ENCODE data around the gene KLRC3.

DNA sequence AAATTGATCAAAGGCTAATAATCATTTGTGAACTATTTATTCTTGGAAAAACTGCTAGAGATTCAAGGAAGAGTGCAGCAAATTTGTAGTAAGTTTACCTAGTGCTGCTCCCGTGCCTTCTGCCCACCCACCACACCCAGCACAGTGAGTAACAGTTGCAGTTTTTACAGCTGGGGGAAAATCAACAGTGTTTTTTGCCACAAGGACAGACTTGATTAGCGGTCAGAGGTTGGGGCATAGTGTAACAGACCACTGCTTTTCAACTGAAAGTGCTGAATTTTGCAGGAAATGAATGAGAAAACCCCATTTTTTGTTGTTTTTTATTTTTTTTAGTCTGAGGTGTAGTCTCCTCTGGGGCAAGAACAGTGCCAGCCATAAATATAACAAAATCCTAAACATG, 23.1 kb downstream of the KLRC3 start:
- TF ChIP-seq CTCF (conservative IDR thresholded peaks at IDR 0.05; ENCODE audit: low read length) (no peak), EZH2phosphoT487 (IDR thresholded peaks at IDR 0.05; ENCODE audit: borderline replicate concordance, low read depth, low read length) (no peak)
